A549 (cell line): ENCODE measurements around the gene CD82.

Experiments used
- BHLHE40 ChIP-seq: IDR thresholded peaks from 2 replicates; pipeline ENCODE4 v1.6.1; 2012; ENCODE audit warnings: low read depth, low read length, inconsistent platforms
- CEBPB ChIP-seq, 2 experiments: fragments of >200 bp in 1 of 2; sonication (Bioruptor Twin) in 1 of 2; formaldehyde crosslinking in 1 of 2; IDR thresholded peaks; 2 replicates each; pipeline ENCODE4 v1.6.1; 2012 to 2016
- CTCF ChIP-seq: fragments of >200 bp; sonication (Bioruptor Twin); formaldehyde crosslinking; IDR thresholded peaks from 3 replicates; pipeline ENCODE4 v1.5.1; 2016
- HOXB5 ChIP-seq: fragments of 250-450 bp; sonication (Bioruptor Pico); IDR thresholded peaks from 2 replicates; pipeline ENCODE4 v1.5.0; 2020; ENCODE audit warnings: mild to moderate bottlenecking, moderate library complexity
- PHF8 ChIP-seq: fragments of 200-600 bp; sonication (generic); IDR thresholded peaks from 2 replicates; pipeline ENCODE4 v1.6.1; 2016; ENCODE audit warnings: low read depth, mild to moderate bottlenecking, antibody characterized with exemption, moderate library complexity, borderline replicate concordance
- RFX5 ChIP-seq: fragments of 450-650 bp; IDR thresholded peaks from 2 replicates; pipeline ENCODE4 v1.7.1; 2014; ENCODE audit warnings: antibody characterized with exemption, mild to moderate bottlenecking, moderate library complexity

DNA sequence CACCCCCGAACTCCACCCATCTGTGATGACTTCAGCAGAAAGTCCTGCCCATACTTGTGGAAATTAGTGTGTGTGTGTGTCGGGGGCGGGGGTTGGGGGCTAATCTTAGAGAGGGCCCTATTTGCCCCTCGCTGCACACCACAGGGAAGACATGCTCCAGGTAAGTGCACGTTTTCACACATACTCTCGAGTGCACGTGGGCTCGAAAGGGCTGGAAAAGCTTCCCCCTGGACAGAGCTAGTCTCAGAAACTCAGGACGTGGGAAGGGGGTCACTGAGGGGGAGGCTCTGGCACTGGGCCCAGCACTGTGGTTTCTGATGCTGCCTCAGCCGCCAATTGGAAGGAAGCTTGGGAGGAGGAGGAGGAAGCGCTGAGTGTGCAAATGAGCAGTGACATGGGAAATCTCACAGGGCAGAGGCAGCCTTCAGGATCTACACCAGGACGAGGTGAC is 40.7 kb upstream of the CD82 start:
- TF ChIP-seq CTCF (no peak), RFX5 (no peak), BHLHE40 (no peak), PHF8 (no peak), CEBPB (IDR thresholded peaks at IDR 0.05) (no peak), HOXB5 (CRISPR knock-in tag) (no peak)
